ENCODE data around the gene WIPF1. TPM values are rescaled to one million over a fixed set of nuclear protein-coding genes. Genes with fewer than 3 reads are reported as not detected.

Gene WIPF1
- total and polyA plus RNA-seq, 2 donors (not counting 3 experiments of a cell fraction or from before 2014, with no cell fraction given): 15.3 to 42.0 TPM

GRCh38 chr2:174545240-174545639 lies 52.4 kb downstream of the WIPF1 start:
- H3K9ac ChIP-seq (replicated peaks; ENCODE audit: extremely low read depth, insufficient read depth, low read length): no peak overlapping the region
- POLR2A ChIA-PET: no interaction called here
- H3K27ac ChIP-seq (ENCODE audit: insufficient read depth, low read depth, low read length): no peak overlapping the region
- CTCF ChIA-PET: interaction anchor here (7.7 kb wide), 1 partner anchor 84 kb away, joined by 212 read pairs; no protein-coding TSS in a partner anchor
- no peaks in the 10 kb centered on the region for H3K9me1 ChIP-seq (replicated peaks; ENCODE audit: control insufficient read depth, extremely low read depth, insufficient read depth, low read length)
- H3K4me2 ChIP-seq (ENCODE audit: insufficient read depth, low read length): no peak overlapping the region
- no peak for FAIRE-seq
- H3K4me1 ChIP-seq (ENCODE audit: control insufficient read depth, extremely low read depth, insufficient read depth, low read length): no peaks in the 10 kb centered on the region
- no peaks in the 10 kb centered on the region for H4K20me1 ChIP-seq (replicated peaks; ENCODE audit: control insufficient read depth, extremely low read depth, insufficient read depth, low read length)
- intact Hi-C loops (cut with micrococcal nuclease) (no loop called here), dilution Hi-C loops (cut with MboI; ENCODE audit: extremely low pct_ligation_motif_present, low sequenced_read_pairs) (no loop called here)
- no peaks in the 10 kb centered on the region for H3K36me3 ChIP-seq (ENCODE audit: control insufficient read depth in 2 of 2, extremely low read depth in 1 of 2, insufficient read depth in 2 of 2, low read length in 2 of 2)
- H3K9me3 ChIP-seq (replicated peaks; ENCODE audit: control insufficient read depth, insufficient read depth, low read length): no peaks in the 10 kb centered on the region
- no peak for TF ChIP-seq MYC (IDR thresholded peaks at IDR 0.05; ENCODE audit: low read depth, low read length)
- TF ChIP-seq EZH2 (IDR thresholded peaks at IDR 0.05; ENCODE audit: borderline replicate concordance, low read depth, low read length, severe bottlenecking): no peak
- TF ChIP-seq GATA2 (IDR thresholded peaks at IDR 0.05; ENCODE audit: insufficient read depth, insufficient read length, low read depth, low read length): no peak
- no peak for TF ChIP-seq CTCF (IDR thresholded peaks at IDR 0.05; ENCODE audit: extremely low read depth in 1 of 2, insufficient read depth in 1 of 2, low read depth in 1 of 2, low read length in 2 of 2)
- TF ChIP-seq POLR2A (IDR thresholded peaks at IDR 0.05; ENCODE audit: low read depth, low read length): no peak
- H3K4me3 ChIP-seq (replicated peaks in 1 of 3; ENCODE audit: insufficient read depth in 1 of 3, low read depth in 1 of 3, low read length in 3 of 3): no peak overlapping the region
- no peak overlapping the region for H2AFZ ChIP-seq (ENCODE audit: low read depth, low read length)
- no peaks in the 10 kb centered on the region for H3K79me2 ChIP-seq (ENCODE audit: control insufficient read depth, insufficient read depth, low read length)
- H3K27me3 ChIP-seq (ENCODE audit: control insufficient read depth in 2 of 2, insufficient read depth in 2 of 2, low read length in 2 of 2): peaks cover 2 to 15% of the 10 kb centered on the region in 2 experiments
- no TSS peak for BruUV-seq (replicated peaks)
- no peak for DNase-seq (ENCODE audit: low read depth, low spot score)

- no peak overlapping the region for H2AFZ ChIP-seq (ENCODE audit: low read depth, low read length)
- no peak overlapping the region for H3K4me2 ChIP-seq (ENCODE audit: insufficient read depth, low read length)
- BruUV-seq (replicated peaks): no TSS peak
- TF ChIP-seq GATA2 (IDR thresholded peaks at IDR 0.05; ENCODE audit: insufficient read depth, insufficient read length, low read depth, low read length): no peak
- TF ChIP-seq POLR2A (IDR thresholded peaks at IDR 0.05; ENCODE audit: low read depth, low read length): no peak
- TF ChIP-seq FOS (IDR thresholded peaks at IDR 0.05; ENCODE audit: borderline replicate concordance, insufficient read depth, low read length): no peak
- no peak for TF ChIP-seq POLR2AphosphoS5 (IDR thresholded peaks at IDR 0.05; ENCODE audit: insufficient read depth, low read depth, low read length)
- TF ChIP-seq CTCF (IDR thresholded peaks at IDR 0.05; ENCODE audit: extremely low read depth in 1 of 2, insufficient read depth in 1 of 2, low read depth in 1 of 2, low read length in 2 of 2): no peak
- TF ChIP-seq EZH2 (IDR thresholded peaks at IDR 0.05; ENCODE audit: borderline replicate concordance, low read depth, low read length, severe bottlenecking): no peak
- TF ChIP-seq MYC (IDR thresholded peaks at IDR 0.05; ENCODE audit: low read depth, low read length): no peak
- no peak for TF ChIP-seq MAX (IDR thresholded peaks at IDR 0.05; ENCODE audit: insufficient read depth, insufficient read length)
- no peak for TF ChIP-seq JUN (IDR thresholded peaks at IDR 0.05; ENCODE audit: borderline replicate concordance, insufficient read depth, insufficient read length, low read depth)
- no peaks in the 10 kb centered on the region for H3K79me2 ChIP-seq (ENCODE audit: control insufficient read depth, insufficient read depth, low read length)
- ChIA-PET POLR2A (no interaction called here), CTCF (interaction anchor here (0.6 to 7.7 kb wide), 2 partner anchors 83 to 278 kb away, joined by 3 to 212 read pairs; no protein-coding TSS in a partner anchor)
- FAIRE-seq: no peak
- no peak overlapping the region for H3K9ac ChIP-seq (replicated peaks; ENCODE audit: extremely low read depth, insufficient read depth, low read length)
- peaks cover 2 to 15% of the 10 kb centered on the region in 2 experiments for H3K27me3 ChIP-seq (ENCODE audit: control insufficient read depth in 2 of 2, insufficient read depth in 2 of 2, low read length in 2 of 2)
- no peak overlapping the region for H3K27ac ChIP-seq (ENCODE audit: insufficient read depth, low read depth, low read length)
- no peaks in the 10 kb centered on the region for H3K4me1 ChIP-seq (ENCODE audit: control insufficient read depth, extremely low read depth, insufficient read depth, low read length)
- no peak overlapping the region for H3K4me3 ChIP-seq (replicated peaks in 1 of 3; ENCODE audit: insufficient read depth in 1 of 3, low read depth in 1 of 3, low read length in 3 of 3)
- dilution Hi-C loops (cut with MboI; ENCODE audit: extremely low pct_ligation_motif_present, low sequenced_read_pairs): no loop called here
- DNase-seq (ENCODE audit: low read depth, low spot score): no peak
- no peaks in the 10 kb centered on the region for H3K9me3 ChIP-seq (replicated peaks; ENCODE audit: control insufficient read depth, insufficient read depth, low read length)
- no peaks in the 10 kb centered on the region for H3K9me1 ChIP-seq (replicated peaks; ENCODE audit: control insufficient read depth, extremely low read depth, insufficient read depth, low read length)
- intact Hi-C loops (cut with micrococcal nuclease): no loop called here
- H3K36me3 ChIP-seq (ENCODE audit: control insufficient read depth in 2 of 2, extremely low read depth in 1 of 2, insufficient read depth in 2 of 2, low read length in 2 of 2): no peaks in the 10 kb centered on the region
- no peaks in the 10 kb centered on the region for H4K20me1 ChIP-seq (replicated peaks; ENCODE audit: control insufficient read depth, extremely low read depth, insufficient read depth, low read length)
Measured at GRCh38 chr2:174544802-174545201, 52.8 kb downstream of the WIPF1 start.

All from endothelial cell of umbilical vein (primary cell).